Karpas-422 (cell line): Measurements from ENCODE around the gene CFAP46. TPM values are rescaled to one million over a fixed set of nuclear protein-coding genes. Genes with fewer than 3 reads are reported as not detected.

Experiments
- DNase-seq: peaks from one replicate; pipeline ENCODE4 v3.0.0-alpha.2; 2015
- H2AFZ ChIP-seq: fragments of 200-600 bp; sonication (generic); 2 replicates; pipeline ENCODE4 v1.6.1; 2014; ENCODE audit warnings: antibody characterized with exemption, low read length, mixed read lengths
- H3K27ac ChIP-seq: fragments of 200-600 bp; sonication (generic); 2 replicates; pipeline ENCODE4 v1.5.1; 2014; ENCODE audit warnings: mild to moderate bottlenecking, low read length, moderate library complexity
- H3K27me3 ChIP-seq: fragments of 200-600 bp; sonication (generic); 2 replicates; pipeline ENCODE4 v1.6.1; 2014; ENCODE audit warnings: low read length, mixed read lengths
- H3K36me3 ChIP-seq: fragments of 200-600 bp; sonication (generic); 2 replicates; pipeline ENCODE4 v1.6.1; 2014; ENCODE audit warnings: low read length, mixed read lengths; ENCODE audit not compliant: insufficient read depth
- H3K4me1 ChIP-seq: fragments of 200-600 bp; sonication (generic); 2 replicates; pipeline ENCODE4 v1.6.1; 2014; ENCODE audit warnings: mild to moderate bottlenecking, low read length, mixed read lengths
- H3K4me2 ChIP-seq: fragments of 200-600 bp; sonication (generic); 2 replicates; pipeline ENCODE4 v1.6.1; 2014; ENCODE audit warnings: low read length, low read depth, mild to moderate bottlenecking; ENCODE audit not compliant: poor library complexity, severe bottlenecking
- H3K4me3 ChIP-seq: fragments of 200-600 bp; sonication (generic); 2 replicates; pipeline ENCODE4 v1.5.1; 2014; ENCODE audit warnings: mild to moderate bottlenecking, antibody characterized with exemption, low read length, mixed read lengths
- H3K79me2 ChIP-seq: fragments of 200-600 bp; sonication (generic); 2 replicates; pipeline ENCODE4 v1.6.1; 2014; ENCODE audit warnings: mild to moderate bottlenecking, low read length, mixed read lengths
- H3K9ac ChIP-seq: fragments of 200-600 bp; sonication (generic); 2 replicates; pipeline ENCODE4 v1.6.0; 2014; ENCODE audit warnings: low read length
- H3K9me2 ChIP-seq: fragments of 200-600 bp; sonication (generic), shearing (Covaris generic); replicated peaks from 2 replicates; pipeline ENCODE4 v1.6.0; 2014; ENCODE audit warnings: mild to moderate bottlenecking, low read length, moderate library complexity; ENCODE audit not compliant: insufficient read depth
- H3K9me3 ChIP-seq: fragments of 300-700, 200-600 bp; sonication (generic); 2 replicates; pipeline ENCODE4 v1.6.1; 2014; ENCODE audit warnings: low read length, mixed read lengths
- H4K20me1 ChIP-seq: fragments of 200-600 bp; sonication (generic); 2 replicates; pipeline ENCODE4 v1.6.1; 2014; ENCODE audit warnings: mild to moderate bottlenecking, antibody characterized with exemption, low read length, low read depth; ENCODE audit not compliant: insufficient read depth
- total RNA-seq: library from RNA; depleted of rRNA; stranded (reverse); fragments of >200 nt; shearing (Covaris generic); gene quantifications from 2 replicates; pipeline ENCODE4 v1.2.3, GENCODE V29; 2014; ENCODE audit warnings: low replicate concordance; rRNA removed

The CFAP46 gene
- 0.22 and 1.5 TPM in 2 replicates for total RNA-seq

- Histone ChIP-seq H3K9me3 (no peaks in the 10 kb centered on the region), H3K4me1 (peaks cover 10% of the 10 kb centered on the region), H3K9ac (no peak within 1 kb of the TSS), H3K79me2 (no peaks in the 10 kb centered on the region), H3K9me2 (no peaks in the 10 kb centered on the region), H3K27me3 (no peaks in the 10 kb centered on the region), H3K27ac (no peak within 1 kb of the TSS), H4K20me1 (no peaks in the 10 kb centered on the region), H3K36me3 (no peaks in the 10 kb centered on the region), H2AFZ (no peak within 1 kb of the TSS), H3K4me3 (no peak within 1 kb of the TSS), H3K4me2 (no peak within 1 kb of the TSS)
- no peak for DNase-seq
These were observed at the start of gene CFAP46 for GRCh38 chr10:132942101-132943057. TSS of gene CFAP46 (minus strand) at chr10:132942570. CDS start at chr10:132942484, 86 bp downstream.

DNA sequence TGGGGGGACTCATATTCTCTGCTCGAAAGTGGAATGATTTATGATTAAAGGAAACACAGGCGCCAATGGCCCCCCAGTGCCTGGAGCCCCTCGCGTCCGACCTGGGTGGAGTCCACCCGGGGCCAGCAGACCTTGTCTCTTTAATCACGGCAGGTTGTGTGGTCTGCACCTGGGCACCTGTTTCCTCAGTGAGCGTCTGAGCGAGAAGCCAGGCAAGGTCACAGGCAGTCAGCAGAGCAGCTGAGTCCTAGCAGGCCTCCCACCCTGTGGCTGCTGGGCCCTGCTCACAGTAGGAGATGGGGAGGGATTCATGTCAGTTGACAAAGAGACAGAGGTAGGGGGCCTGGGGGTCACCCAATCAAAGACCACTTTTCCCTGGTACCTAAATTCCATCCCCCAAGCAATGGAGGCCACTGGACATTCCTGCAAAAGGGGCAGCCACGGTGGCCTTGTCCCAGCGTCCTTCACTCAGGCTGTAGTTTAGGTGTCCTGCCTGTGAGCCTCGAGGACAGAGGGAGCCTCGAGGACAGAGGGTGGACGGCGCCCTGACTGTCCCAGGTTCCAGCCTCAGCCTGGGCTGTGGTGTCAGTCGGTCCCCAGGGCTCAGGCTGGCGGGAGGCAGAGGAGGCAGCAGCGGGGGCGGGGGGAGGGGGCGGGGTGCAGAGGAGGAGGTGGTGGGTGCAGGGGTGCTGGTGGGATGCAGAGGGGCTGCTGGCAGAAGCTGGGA is 49.5 kb upstream of the CFAP46 start:
- Histone ChIP-seq H3K4me1 (no peaks in the 10 kb centered on the region), H3K9me3 (no peaks in the 10 kb centered on the region), H3K4me3 (no peak overlapping the region), H3K27ac (no peak overlapping the region), H3K9ac (no peak overlapping the region), H3K36me3 (no peaks in the 10 kb centered on the region), H3K9me2 (no peaks in the 10 kb centered on the region), H3K27me3 (no peaks in the 10 kb centered on the region), H3K79me2 (no peaks in the 10 kb centered on the region), H2AFZ (no peak overlapping the region), H4K20me1 (no peaks in the 10 kb centered on the region), H3K4me2 (no peak overlapping the region)
- DNase-seq, result no peak

GRCh38 chr10:132990684-132991545 is 48.5 kb upstream of the CFAP46 start:
- Histone ChIP-seq H3K27me3 (no peaks in the 10 kb centered on the region), H2AFZ (no peak overlapping the region), H3K4me2 (no peak overlapping the region), H4K20me1 (no peaks in the 10 kb centered on the region), H3K4me1 (no peaks in the 10 kb centered on the region), H3K79me2 (no peaks in the 10 kb centered on the region), H3K27ac (no peak overlapping the region), H3K9me2 (no peaks in the 10 kb centered on the region), H3K9ac (no peak overlapping the region), H3K36me3 (no peaks in the 10 kb centered on the region), H3K9me3 (no peaks in the 10 kb centered on the region), H3K4me3 (no peak overlapping the region)
- DNase-seq, result no peak

DNA sequence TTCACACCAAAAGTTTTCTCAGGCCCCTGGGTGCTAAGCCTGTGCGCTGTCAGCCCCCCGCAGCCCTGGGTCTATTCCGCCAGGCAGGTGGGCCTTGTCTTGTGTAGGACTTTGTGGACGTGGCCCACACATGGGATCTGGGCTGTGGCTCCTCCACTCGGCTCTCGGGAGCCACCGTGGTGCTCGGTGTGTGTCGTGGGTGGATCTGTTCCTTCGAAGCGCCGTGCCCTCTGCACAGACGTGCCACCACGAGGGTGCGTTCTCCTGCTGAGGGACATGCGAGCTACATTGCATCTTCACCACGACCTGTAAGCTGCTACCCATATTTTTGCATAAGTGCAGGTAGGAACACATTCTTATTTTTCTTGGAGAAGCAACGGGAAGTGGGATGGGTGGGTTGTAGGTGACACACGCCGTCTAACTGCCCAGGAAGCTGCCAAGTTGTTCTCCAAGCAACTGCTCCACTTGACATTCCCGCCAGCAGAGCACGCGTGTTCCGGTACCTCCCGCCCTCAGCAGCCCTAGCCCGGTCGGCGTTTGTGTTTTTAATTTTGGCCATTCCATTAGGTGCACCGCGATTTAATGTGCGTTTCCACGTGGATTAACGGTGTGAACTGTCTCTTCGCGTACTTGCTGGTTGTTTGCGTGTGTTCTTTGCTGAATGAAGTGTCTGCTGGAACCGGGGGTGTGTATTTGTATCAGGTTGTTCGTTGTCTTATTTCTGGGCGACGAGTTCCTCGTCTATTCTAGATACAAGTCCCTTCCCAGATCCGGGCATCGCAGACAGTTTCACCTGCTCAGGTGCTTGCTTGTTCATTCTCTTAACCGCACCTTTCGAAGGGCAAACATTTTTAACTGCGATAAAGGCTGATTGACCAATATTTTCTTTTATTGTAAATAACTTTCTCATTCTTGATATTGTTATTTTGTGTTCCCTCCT is 47.4 kb upstream of the CFAP46 start:
- H3K4me1 ChIP-seq, result no peaks in the 10 kb centered on the region
- no peaks in the 10 kb centered on the region for H3K9me3 ChIP-seq
- H4K20me1 ChIP-seq, result no peaks in the 10 kb centered on the region
- H3K36me3 ChIP-seq, result no peaks in the 10 kb centered on the region
- no peak for DNase-seq
- H3K9me2 ChIP-seq, result no peaks in the 10 kb centered on the region
- no peaks in the 10 kb centered on the region for H3K27me3 ChIP-seq
- no peak overlapping the region for H3K27ac ChIP-seq
- no peaks in the 10 kb centered on the region for H3K79me2 ChIP-seq
- no peak overlapping the region for H2AFZ ChIP-seq
- H3K4me2 ChIP-seq, result no peak overlapping the region
- no peak overlapping the region for H3K9ac ChIP-seq
- no peak overlapping the region for H3K4me3 ChIP-seq

DNA sequence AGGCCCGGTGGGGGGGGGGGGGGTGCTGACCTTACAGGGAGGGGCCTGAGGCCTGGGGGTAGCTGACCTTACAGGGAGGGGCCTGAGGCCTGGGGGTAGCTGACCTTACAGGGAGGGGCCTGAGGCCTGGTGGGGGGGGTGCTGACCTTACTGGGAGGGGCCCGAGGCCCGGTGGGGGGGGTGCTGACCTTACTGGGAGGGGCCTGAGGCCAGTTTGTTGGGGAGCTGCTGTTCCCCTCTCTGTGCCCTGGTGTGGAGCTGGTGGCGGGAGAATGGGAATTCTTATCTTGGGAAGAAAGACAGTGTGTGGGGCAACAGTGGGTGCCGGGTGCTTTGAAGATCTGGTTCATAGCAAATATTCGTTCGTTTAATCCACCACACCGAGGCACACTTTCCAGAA is 46.6 kb upstream of the CFAP46 start:
- H3K36me3 ChIP-seq, result no peaks in the 10 kb centered on the region
- no peak overlapping the region for H3K27ac ChIP-seq
- no peak overlapping the region for H2AFZ ChIP-seq
- H3K79me2 ChIP-seq, result no peaks in the 10 kb centered on the region
- no peak for DNase-seq
- H3K4me3 ChIP-seq, result no peak overlapping the region
- H3K4me2 ChIP-seq, result no peak overlapping the region
- H3K4me1 ChIP-seq, result no peaks in the 10 kb centered on the region
- H4K20me1 ChIP-seq, result no peaks in the 10 kb centered on the region
- no peaks in the 10 kb centered on the region for H3K27me3 ChIP-seq
- H3K9me2 ChIP-seq, result no peaks in the 10 kb centered on the region
- no peak overlapping the region for H3K9ac ChIP-seq
- H3K9me3 ChIP-seq, result no peaks in the 10 kb centered on the region

DNA sequence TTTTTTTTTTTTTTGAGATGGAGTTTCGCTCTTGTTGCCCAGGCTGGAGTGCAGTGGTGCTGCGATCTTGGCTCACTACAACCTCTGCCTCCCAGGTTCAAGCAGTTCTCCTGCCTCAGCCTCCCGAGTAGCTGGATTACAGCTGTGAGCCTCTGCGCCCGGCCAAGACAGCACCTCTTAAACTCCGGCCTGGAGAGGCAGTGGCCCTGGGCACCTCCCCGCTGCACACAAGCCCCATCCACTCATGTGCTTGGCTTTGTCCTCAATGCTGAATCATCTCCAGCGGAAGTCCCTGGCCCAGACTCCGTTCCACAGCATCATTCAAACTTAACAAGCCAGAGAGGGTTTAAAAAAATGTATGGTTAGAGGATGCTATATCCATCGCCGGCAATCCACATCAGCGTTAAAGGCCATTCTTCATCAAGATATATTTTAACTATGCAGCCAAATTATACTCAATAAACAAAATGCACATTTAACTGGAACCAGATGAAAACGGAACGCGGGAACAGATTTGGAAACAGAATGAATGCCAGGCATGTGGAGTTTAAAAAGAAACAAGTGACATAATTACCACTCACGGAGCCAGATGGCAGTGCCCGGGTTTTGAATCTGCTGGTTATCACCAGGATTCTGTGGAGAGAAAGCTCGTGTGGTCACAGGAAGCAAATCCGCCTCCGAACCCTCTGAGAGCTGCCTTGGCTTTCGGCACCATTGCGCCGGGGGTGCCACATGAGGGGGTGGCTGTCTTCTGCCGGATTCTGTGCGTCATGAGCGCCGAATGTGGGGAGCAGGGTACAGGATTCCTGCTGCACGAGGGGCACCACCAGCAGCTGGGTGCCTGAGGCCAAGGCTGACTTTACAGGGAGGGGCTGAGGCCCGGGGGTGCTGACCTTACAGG is 45.6 kb upstream of the CFAP46 start:
- no peaks in the 10 kb centered on the region for H3K27me3 ChIP-seq
- no peaks in the 10 kb centered on the region for H4K20me1 ChIP-seq
- no peak overlapping the region for H3K27ac ChIP-seq
- H3K9me2 ChIP-seq, result no peaks in the 10 kb centered on the region
- no peaks in the 10 kb centered on the region for H3K79me2 ChIP-seq
- H2AFZ ChIP-seq, result no peak overlapping the region
- H3K4me2 ChIP-seq, result no peak overlapping the region
- H3K9me3 ChIP-seq, result no peaks in the 10 kb centered on the region
- H3K36me3 ChIP-seq, result no peaks in the 10 kb centered on the region
- no peaks in the 10 kb centered on the region for H3K4me1 ChIP-seq
- no peak overlapping the region for H3K9ac ChIP-seq
- no peak for DNase-seq
- no peak overlapping the region for H3K4me3 ChIP-seq

DNA sequence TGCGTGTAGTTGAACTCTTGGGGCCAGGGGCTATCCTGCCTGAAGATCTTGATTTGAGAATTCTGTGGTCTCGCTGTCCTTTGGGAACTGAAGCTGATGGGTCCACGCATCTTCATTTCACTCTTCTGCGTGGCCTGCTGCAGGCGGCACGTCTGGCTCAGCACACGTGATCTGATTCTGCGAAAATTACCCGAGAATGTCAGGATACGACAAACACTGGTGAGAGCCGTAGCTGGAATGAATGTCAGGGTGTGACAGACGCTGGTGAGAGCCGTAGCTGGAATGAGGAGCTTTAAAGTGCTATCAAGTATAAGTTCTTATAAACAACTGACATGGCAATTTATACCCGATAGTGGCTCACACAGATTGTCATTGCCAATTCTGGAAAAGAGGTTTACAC is 44.6 kb upstream of the CFAP46 start:
- no peaks in the 10 kb centered on the region for H3K27me3 ChIP-seq
- H3K4me3 ChIP-seq, result no peak overlapping the region
- H3K36me3 ChIP-seq, result no peaks in the 10 kb centered on the region
- H2AFZ ChIP-seq, result no peak overlapping the region
- no peak for DNase-seq
- H4K20me1 ChIP-seq, result no peaks in the 10 kb centered on the region
- H3K9me3 ChIP-seq, result no peaks in the 10 kb centered on the region
- no peak overlapping the region for H3K4me2 ChIP-seq
- H3K79me2 ChIP-seq, result no peaks in the 10 kb centered on the region
- no peaks in the 10 kb centered on the region for H3K4me1 ChIP-seq
- H3K27ac ChIP-seq, result no peak overlapping the region
- no peaks in the 10 kb centered on the region for H3K9me2 ChIP-seq
- H3K9ac ChIP-seq, result no peak overlapping the region
